Caki2 (cell line): ENCODE measurements around the gene LCE1F. TPM values are rescaled to one million over a fixed set of nuclear protein-coding genes. Genes with fewer than 3 reads are reported as not detected.
A peak's percentile ranks its signal among the peaks of the same experiment; 100 is the strongest.

Source experiments
- DNase-seq: peaks from one replicate; pipeline ENCODE4 v3.0.0-alpha.2; 2015; ENCODE audit warnings: low read depth
- in situ Hi-C: cut with HindIII; loops from 2 replicates; pipeline ENCODE4 v1.10.0; 2016; ENCODE audit warnings: low sequenced_read_pairs, low pct_unique_long_range_greater_than_20kb, mixed read lengths
- total RNA-seq: library from RNA; depleted of rRNA; stranded (reverse); fragments of >200 nt; shearing (Covaris generic); gene quantifications from 2 replicates; pipeline ENCODE4 v1.2.3, GENCODE V29; 2014; ENCODE audit warnings: low replicate concordance; rRNA removed

The LCE1F gene, protein sequence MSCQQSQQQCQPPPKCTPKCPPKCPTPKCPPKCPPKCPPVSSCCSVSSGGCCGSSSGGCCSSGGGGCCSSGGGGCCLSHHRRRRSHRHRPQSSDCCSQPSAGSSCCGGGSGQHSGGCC
- total RNA-seq: not detected in 2 replicates

- no peak for DNase-seq
- in situ Hi-C loops: no loop called here
Observed at GRCh38 chr1:152774875-152775274, at the start of gene LCE1F. LCE1F (plus strand) TSS chr1:152775140; CDS start chr1:152776372, 1,232 bp downstream.

DNA sequence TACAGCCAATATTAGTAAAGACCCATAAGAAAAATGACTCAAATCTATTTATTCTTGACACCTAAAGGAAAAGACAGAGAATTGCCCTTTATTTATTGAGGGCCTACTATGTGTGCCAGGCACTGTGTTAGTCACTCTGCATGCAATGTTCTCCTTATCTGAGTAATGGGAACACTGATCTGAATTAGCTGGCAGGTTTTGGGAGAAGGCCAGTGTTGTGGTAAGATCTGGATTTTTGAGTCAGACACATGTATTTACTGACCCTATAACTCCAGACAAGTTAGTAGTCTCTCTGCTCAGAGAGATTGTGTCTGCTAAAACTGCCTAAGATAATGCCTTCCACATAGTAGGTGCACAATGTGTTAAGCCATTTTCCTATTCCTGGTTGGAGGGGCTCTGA lies 49.7 kb upstream of the LCE1F start:
- DNase-seq: no peak
- in situ Hi-C loops: no loop called here

DNA sequence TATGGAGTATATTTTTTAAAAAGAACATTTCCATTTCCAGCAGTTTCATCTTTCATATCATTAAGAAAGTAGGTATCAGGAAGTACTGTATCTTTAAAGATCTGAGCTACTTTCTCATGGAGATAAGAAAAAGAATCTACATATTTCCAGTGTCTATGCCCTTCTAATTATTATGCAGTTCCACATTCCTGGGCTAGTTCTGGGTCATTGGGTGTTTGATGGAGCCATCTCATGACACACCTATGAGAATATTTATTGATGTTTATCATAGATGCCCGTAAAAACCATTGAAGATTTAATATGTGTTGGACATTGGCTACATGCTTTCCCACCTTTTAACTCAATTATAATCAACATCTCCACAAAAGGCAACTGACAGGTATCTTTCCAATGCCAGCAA lies 46.0 kb upstream of the LCE1F start:
- in situ Hi-C loops: no loop called here
- DNase-seq: no peak

- in situ Hi-C loops: no loop called here
- no peak for DNase-seq
Observed at GRCh38 chr1:152735648-152736047, 39.3 kb upstream of the LCE1F start.

DNA sequence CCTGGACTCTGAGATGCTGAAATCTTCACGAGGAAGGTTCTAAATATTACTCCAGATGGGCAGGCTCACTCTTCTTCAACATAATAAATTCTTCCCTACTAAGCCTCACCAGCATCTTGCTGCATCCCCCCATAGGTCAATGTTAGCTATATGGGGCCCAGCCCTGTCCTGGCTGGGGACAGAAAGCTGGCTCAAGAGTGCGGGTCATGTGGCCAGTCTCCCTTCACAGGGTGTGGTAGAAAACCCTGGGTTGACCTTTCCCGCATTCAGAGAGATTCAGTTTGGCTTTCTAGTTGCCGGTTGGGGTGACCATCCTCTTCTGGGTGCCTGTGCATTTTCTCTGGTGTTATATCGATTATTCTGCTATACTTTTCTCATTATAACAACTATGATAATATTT lies 36.9 kb upstream of the LCE1F start:
- in situ Hi-C loops: no loop called here
- DNase-seq: no peak

DNA sequence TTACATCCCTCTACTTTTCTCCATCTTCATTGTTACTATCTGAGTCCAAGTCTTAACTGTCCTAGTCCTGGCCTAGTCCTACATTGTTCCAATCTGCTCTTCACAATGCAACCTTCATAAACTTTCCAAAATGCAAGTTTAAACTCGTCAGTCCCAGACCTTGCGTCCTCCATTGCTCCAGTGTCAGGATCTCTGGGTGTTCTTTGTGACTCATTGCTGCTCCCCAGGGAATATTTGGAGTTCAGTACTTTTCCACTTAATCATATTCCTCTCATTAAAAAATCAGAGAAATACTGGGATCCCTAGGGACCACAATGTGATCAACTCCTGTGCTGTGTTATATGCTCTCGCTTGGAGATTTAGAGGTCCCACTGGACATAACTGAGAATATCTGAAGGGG lies 35.1 kb upstream of the LCE1F start:
- in situ Hi-C loops: no loop called here
- DNase-seq: no peak

DNA sequence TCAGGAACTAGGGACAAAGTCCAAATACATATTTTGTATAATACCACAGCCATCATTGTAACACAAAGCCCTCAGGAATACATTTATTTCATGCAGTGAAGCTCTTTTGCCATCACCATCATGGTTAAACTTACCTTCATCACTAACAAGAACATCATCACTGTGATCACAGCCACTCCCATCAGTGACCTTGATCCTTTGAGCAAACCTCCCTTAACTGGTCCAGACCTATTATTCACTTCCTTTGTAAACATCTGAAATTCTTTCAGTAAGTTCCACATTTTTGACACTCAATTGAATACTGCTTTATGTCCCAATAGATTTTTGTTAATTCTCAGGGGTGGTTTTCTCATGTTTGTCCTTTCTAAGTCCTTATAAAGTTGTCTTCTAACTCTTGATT lies 33.3 kb upstream of the LCE1F start:
- DNase-seq: no peak
- in situ Hi-C loops: no loop called here

DNA sequence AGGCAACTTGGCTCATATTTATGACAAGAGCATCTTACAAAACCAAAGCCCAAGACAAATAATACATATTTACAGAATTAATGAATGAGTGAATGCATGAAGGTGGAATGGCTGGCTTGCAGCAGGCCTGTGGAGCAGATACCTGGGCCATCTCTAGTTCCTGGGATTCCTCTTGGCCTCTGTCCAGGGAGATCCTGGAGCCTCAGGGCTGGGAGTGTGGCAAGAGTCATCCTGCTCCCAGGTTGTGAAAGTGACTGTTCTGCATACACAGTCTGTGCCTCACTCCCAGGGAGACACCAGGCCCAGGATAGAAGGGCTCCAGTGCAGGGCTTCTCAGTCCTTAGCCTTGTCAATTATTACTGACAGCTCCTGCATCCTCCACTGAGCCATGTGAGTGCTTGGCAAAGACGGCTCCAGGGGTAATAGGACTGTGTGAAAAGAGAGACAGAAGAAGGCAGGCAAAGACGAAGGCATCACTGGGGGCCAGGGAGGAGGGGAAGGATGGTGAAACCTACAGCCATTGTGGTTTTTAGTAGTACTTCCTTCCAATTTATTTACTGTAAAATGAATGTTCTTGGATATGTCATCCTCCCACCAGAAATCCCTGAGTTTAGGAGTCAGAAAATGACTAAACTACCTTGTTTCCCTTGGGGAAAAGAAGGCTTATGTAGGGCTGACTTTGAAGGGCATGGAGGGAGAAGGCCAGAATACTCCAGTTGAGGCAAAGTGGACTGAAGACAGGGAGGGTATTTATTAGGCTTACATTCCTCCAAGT lies 31.4 kb upstream of the LCE1F start:
- in situ Hi-C loops: no loop called here

DNA sequence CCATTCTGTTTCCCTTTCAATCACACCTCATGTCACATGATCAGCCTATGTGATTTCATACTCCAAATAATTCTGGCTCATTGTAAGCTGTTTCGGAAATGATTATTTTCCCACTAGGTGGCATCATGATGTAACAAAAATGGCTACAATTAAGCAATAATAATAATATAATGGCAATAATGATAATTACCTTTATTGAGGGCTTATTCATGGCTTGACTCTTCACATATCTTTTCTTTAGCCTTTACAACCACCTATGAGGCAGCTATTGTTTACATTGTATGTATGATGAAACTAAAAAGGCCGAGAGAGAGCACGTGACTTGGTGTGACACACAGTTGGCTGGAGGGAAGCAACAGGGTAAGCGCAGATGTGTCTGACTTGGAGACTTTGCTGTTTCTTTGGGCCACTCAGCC lies 29.6 kb upstream of the LCE1F start:
- in situ Hi-C loops: no loop called here

More for the DNA sequence above, 31.4 kb upstream of the LCE1F start:
- no peak for DNase-seq

GRCh38 chr1:152745765-152746444 lies 29.0 kb upstream of the LCE1F start:
- in situ Hi-C loops: no loop called here

More for the DNA sequence above, 29.6 kb upstream of the LCE1F start:
- DNase-seq: no peak

GRCh38 chr1:152747831-152748230 lies 27.1 kb upstream of the LCE1F start:
- no peak for DNase-seq
- in situ Hi-C loops: no loop called here

More at GRCh38 chr1:152745765-152746444, 29.0 kb upstream of the LCE1F start:
- no peak for DNase-seq

DNA sequence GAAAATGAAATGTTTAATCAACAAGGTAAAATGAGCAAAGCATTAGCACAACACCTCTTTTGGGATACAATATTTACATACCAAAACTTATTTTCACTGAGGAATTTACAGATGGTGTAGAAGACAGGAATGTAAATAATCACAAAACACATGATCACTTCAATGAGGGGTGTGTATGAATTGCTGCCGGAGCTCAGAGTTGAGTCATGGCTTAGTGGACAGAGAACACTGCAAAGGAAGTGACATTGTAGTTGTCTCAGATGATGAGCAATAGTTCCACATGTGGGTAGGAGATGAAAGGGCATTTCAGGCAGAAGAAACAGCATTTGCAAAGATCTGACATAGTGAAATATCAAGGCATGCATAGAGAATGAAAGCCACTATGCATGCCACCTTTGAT lies 22.7 kb upstream of the LCE1F start:
- in situ Hi-C loops: no loop called here
- DNase-seq: peak; percentile 8

DNA sequence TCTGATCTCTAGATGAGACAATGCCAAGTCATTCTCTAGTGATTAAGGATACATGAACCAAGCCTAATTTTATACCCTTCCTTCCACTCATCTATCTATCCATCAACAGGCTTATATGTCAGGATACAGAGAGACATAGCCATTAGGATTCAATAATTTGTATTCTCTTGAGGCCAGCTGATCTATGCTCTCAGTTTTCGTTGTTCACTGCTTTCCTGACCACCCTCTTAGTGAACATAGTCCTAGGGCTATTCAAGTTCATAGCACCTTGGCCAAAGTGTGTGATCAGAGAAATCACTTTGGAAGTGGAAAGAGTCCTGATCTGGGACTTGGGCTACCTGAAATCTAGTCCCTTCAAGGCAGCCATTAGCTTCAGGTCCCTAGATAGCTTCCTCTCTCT lies 21.4 kb upstream of the LCE1F start:
- no peak for DNase-seq
- in situ Hi-C loops: no loop called here

- in situ Hi-C loops: no loop called here
- no peak for DNase-seq
Observed at GRCh38 chr1:152756872-152757271, 18.1 kb upstream of the LCE1F start.

GRCh38 chr1:152757747-152758146 lies 17.2 kb upstream of the LCE1F start, which contains the start of gene KPRP:
KPRP (plus strand) TSS chr1:152758025; CDS start chr1:152759589, 1,564 bp downstream.
- DNase-seq: no peak
- in situ Hi-C loops: no loop called here

- in situ Hi-C loops: no loop called here
- no peak for DNase-seq
Observed at GRCh38 chr1:152758636-152759035, 16.3 kb upstream of the LCE1F start.

GRCh38 chr1:152759453-152760173 lies 15.3 kb upstream of the LCE1F start:
- no peak for DNase-seq
- in situ Hi-C loops: no loop called here

DNA sequence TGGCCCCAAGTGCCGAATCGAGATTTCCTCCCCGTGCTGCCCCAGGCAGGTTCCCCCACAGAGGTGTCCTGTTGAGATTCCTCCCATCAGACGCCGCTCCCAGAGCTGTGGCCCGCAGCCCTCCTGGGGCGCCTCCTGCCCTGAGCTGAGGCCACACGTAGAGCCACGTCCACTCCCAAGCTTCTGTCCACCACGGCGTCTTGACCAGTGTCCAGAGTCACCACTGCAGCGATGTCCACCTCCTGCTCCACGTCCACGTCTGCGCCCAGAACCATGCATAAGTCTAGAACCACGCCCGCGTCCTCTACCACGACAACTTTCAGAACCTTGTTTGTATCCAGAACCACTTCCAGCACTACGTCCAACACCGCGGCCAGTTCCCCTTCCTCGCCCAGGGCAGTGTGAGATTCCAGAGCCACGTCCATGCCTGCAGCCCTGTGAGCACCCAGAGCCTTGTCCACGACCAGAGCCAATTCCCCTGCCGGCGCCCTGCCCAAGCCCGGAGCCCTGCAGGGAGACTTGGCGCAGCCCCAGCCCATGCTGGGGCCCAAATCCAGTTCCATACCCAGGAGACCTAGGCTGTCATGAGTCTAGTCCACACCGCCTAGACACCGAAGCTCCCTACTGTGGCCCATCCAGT lies 14.3 kb upstream of the LCE1F start:
- DNase-seq: no peak
- in situ Hi-C loops: no loop called here
